Fibroblast of mammary gland (primary cell): ENCODE measurements around the gene PPA2.

Experiments
- DNase-seq: peaks from one replicate; pipeline ENCODE4 v3.0.0-alpha.2; 2010; ENCODE audit warnings: low read depth
- H3K4me3 ChIP-seq: 2 replicates; pipeline ENCODE4 v1.5.1; 2011; ENCODE audit warnings: low read depth, mild to moderate bottlenecking, low read length, moderate library complexity; ENCODE audit not compliant: control insufficient read depth
- CTCF ChIP-seq: conservative IDR thresholded peaks from 2 replicates; pipeline ENCODE4 v1.5.1; 2011; ENCODE audit warnings: low read depth, low read length, inconsistent platforms; ENCODE audit not compliant: control insufficient read depth, insufficient read depth

PPA2 gene

GRCh38 chr4:105453550-105454205 is 20.2 kb downstream of the PPA2 start:
- no peak overlapping the region for H3K4me3 ChIP-seq
- peak; percentile 6 for TF ChIP-seq CTCF
- peak; percentile 11 for DNase-seq

GRCh38 chr4:105451346-105451745 is 22.5 kb downstream of the PPA2 start:
- no peak for DNase-seq
- TF ChIP-seq CTCF, result no peak
- no peak overlapping the region for H3K4me3 ChIP-seq

- no peak for TF ChIP-seq CTCF
Observed at GRCh38 chr4:105440890-105441289, 33.0 kb downstream of the PPA2 start.

GRCh38 chr4:105437637-105438036 is 36.2 kb downstream of the PPA2 start:
- no peak for DNase-seq
- no peak overlapping the region for H3K4me3 ChIP-seq
- no peak for TF ChIP-seq CTCF

More at GRCh38 chr4:105440890-105441289, 33.0 kb downstream of the PPA2 start:
- DNase-seq, result peak; percentile 8
- no peak overlapping the region for H3K4me3 ChIP-seq

- TF ChIP-seq CTCF, result no peak
- no peak for DNase-seq
- no peak overlapping the region for H3K4me3 ChIP-seq
Observed at GRCh38 chr4:105436414-105436813, 37.4 kb downstream of the PPA2 start.

GRCh38 chr4:105434940-105435339 is 38.9 kb downstream of the PPA2 start:
- TF ChIP-seq CTCF, result no peak
- no peak overlapping the region for H3K4me3 ChIP-seq
- DNase-seq, result no peak

GRCh38 chr4:105433421-105433820 is 40.4 kb downstream of the PPA2 start:
- TF ChIP-seq CTCF, result no peak
- DNase-seq, result no peak
- no peak overlapping the region for H3K4me3 ChIP-seq
